HG03378 (cell line): Measurements from ENCODE around the gene ATP6V1B1.
"Not testable (repeated sequence)": the region's sequence is repeated elsewhere in the genome, so short reads cannot be mapped to it uniquely, and the experiment has no call there.

ENCODE experiments used
- ATAC-seq: cut with Tn5 transposase; IDR thresholded peaks from one replicate; pipeline ENCODE4 v1.9.1; 2021; ENCODE audit warnings: mild to moderate bottlenecking, moderate library complexity; ENCODE audit not compliant: unreplicated experiment

The ATP6V1B1 gene

GRCh38 chr2:70987386-70987785 lies 51.7 kb downstream of the ATP6V1B1 start:
- no peak for ATAC-seq

- no peak for ATAC-seq
Observed at GRCh38 chr2:70988151-70988550, 52.5 kb downstream of the ATP6V1B1 start.

GRCh38 chr2:70988726-70989648 lies 53.3 kb downstream of the ATP6V1B1 start:
- ATAC-seq, result no peak

GRCh38 chr2:70990216-70990615 lies 54.5 kb downstream of the ATP6V1B1 start:
- no peak for ATAC-seq

- no peak for ATAC-seq
Observed at GRCh38 chr2:70991142-70991541, 55.4 kb downstream of the ATP6V1B1 start.

- ATAC-seq, result no peak
Observed at GRCh38 chr2:70991742-70992141, 56.0 kb downstream of the ATP6V1B1 start.

- no peak for ATAC-seq
Observed at GRCh38 chr2:70992945-70993853, 57.5 kb downstream of the ATP6V1B1 start.

GRCh38 chr2:70994009-70994698 lies 58.5 kb downstream of the ATP6V1B1 start:
- ATAC-seq, result peak; percentile 12

- ATAC-seq, result peak; percentile 81
Observed at GRCh38 chr2:70994699-70995425, 59.2 kb downstream of the ATP6V1B1 start, which contains the start of gene TEX261. TSS of gene TEX261 (minus strand) at chr2:70994873. CDS start at chr2:70994757, 116 bp downstream.

- ATAC-seq, result peak; percentile 46
Observed at GRCh38 chr2:70995426-70995729, 59.7 kb downstream of the ATP6V1B1 start.

- ATAC-seq, result not testable (repeated sequence)
Observed at GRCh38 chr2:70998885-70999284, 63.2 kb downstream of the ATP6V1B1 start.

- no peak for ATAC-seq
Observed at GRCh38 chr2:70999362-70999761, 63.7 kb downstream of the ATP6V1B1 start.

GRCh38 chr2:70999931-71000330 lies 64.2 kb downstream of the ATP6V1B1 start:
- not testable (repeated sequence) for ATAC-seq

GRCh38 chr2:71000780-71001591 lies 65.3 kb downstream of the ATP6V1B1 start:
- ATAC-seq, result peak; percentile 87

GRCh38 chr2:71001592-71001927 lies 65.9 kb downstream of the ATP6V1B1 start:
- ATAC-seq, result no peak

GRCh38 chr2:71001981-71002570 lies 66.4 kb downstream of the ATP6V1B1 start:
- no peak for ATAC-seq

GRCh38 chr2:71003396-71003795 lies 67.7 kb downstream of the ATP6V1B1 start:
- ATAC-seq, result no peak

GRCh38 chr2:71003966-71004755 lies 68.5 kb downstream of the ATP6V1B1 start:
- ATAC-seq, result no peak
